Left ventricle myocardium inferior (tissue), 1 donor: ENCODE results near the gene LIPK. TPM values are rescaled to one million over a fixed set of nuclear protein-coding genes. Genes with fewer than 3 reads are reported as not detected.
A peak's percentile ranks its signal among the peaks of the same experiment; 100 is the strongest.

Experiments used
- DNase-seq: peaks from one replicate; pipeline ENCODE4 v3.0.0-alpha.2; 2020
- H3K27ac ChIP-seq: fragments of 200-600 bp; replicated peaks from 2 replicates; pipeline ENCODE4 v1.8.0; 2021
- H3K27me3 ChIP-seq: fragments of 200-600 bp; 2 replicates; pipeline ENCODE4 v1.8.0; 2021; ENCODE audit warnings: low read depth
- H3K36me3 ChIP-seq: fragments of 200-600 bp; 2 replicates; pipeline ENCODE4 v1.8.0; 2021
- H3K4me1 ChIP-seq: fragments of 200-600 bp; 2 replicates; pipeline ENCODE4 v1.8.0; 2021
- H3K4me3 ChIP-seq: fragments of 200-600 bp; 2 replicates; pipeline ENCODE4 v1.8.0; 2021; ENCODE audit warnings: mild to moderate bottlenecking, moderate library complexity
- H3K9me3 ChIP-seq: fragments of 200-600 bp; replicated peaks from 2 replicates; pipeline ENCODE4 v1.8.0; 2021
- intact Hi-C: fragments of 100-400 bp; cut with micrococcal nuclease; formaldehyde crosslinking; loops from one replicate; pipeline ENCODE4 v1.11.0; 2022
- total RNA-seq: library from RNA; stranded (reverse); fragmentation: NEBNext Ultra II Directional; extraction: Animal tissue kit (Norgen Biotek cat#: 25700); gene quantifications from one replicate; pipeline ENCODE4 v1.2.1, GENCODE V29; 2021
- TF ChIP-seq, protein P1 (sequence below): fragments of 200-600 bp; IDR thresholded peaks from 2 replicates; pipeline ENCODE4 v1.8.0; 2021; ENCODE audit warnings: antibody characterized with exemption, mild to moderate bottlenecking, borderline replicate concordance
- donor health status: DM: no; HTN: yes; CAD: no; lungs with severe emphysema.

LIPK gene
- total RNA-seq, 1 donor from 2014 or later, result not detected

DNA sequence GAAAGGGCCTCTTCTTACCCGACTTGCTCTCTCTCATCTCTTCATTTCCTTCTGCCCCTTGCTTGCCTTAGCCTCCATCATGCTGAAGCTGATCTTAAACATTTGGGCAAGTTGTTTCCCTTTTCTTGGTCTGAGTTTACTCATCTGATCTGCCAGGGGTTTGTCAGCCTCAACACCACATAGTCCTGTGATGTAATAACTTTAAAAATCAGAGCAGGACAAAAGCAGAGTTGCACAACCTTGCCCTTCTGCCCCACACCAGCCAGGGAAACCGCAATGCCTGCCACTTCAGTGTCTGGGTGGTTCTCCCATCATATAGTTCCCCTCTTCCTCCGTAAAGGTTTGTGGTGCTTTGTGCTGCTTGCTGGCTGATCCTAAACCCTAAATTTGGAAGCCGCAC, 86.6 kb downstream of the LIPK start:
- TF ChIP-seq, protein P1, sequence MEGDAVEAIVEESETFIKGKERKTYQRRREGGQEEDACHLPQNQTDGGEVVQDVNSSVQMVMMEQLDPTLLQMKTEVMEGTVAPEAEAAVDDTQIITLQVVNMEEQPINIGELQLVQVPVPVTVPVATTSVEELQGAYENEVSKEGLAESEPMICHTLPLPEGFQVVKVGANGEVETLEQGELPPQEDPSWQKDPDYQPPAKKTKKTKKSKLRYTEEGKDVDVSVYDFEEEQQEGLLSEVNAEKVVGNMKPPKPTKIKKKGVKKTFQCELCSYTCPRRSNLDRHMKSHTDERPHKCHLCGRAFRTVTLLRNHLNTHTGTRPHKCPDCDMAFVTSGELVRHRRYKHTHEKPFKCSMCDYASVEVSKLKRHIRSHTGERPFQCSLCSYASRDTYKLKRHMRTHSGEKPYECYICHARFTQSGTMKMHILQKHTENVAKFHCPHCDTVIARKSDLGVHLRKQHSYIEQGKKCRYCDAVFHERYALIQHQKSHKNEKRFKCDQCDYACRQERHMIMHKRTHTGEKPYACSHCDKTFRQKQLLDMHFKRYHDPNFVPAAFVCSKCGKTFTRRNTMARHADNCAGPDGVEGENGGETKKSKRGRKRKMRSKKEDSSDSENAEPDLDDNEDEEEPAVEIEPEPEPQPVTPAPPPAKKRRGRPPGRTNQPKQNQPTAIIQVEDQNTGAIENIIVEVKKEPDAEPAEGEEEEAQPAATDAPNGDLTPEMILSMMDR, result no peak
- Histone ChIP-seq H3K4me3 (no peak overlapping the region), H3K27me3 (peaks cover 9% of the 10 kb centered on the region), H3K9me3 (no peaks in the 10 kb centered on the region), H3K27ac (no peak overlapping the region), H3K4me1 (no peaks in the 10 kb centered on the region), H3K36me3 (no peaks in the 10 kb centered on the region)
- intact Hi-C loops, result no loop called here
- peak; percentile 20 for DNase-seq

DNA sequence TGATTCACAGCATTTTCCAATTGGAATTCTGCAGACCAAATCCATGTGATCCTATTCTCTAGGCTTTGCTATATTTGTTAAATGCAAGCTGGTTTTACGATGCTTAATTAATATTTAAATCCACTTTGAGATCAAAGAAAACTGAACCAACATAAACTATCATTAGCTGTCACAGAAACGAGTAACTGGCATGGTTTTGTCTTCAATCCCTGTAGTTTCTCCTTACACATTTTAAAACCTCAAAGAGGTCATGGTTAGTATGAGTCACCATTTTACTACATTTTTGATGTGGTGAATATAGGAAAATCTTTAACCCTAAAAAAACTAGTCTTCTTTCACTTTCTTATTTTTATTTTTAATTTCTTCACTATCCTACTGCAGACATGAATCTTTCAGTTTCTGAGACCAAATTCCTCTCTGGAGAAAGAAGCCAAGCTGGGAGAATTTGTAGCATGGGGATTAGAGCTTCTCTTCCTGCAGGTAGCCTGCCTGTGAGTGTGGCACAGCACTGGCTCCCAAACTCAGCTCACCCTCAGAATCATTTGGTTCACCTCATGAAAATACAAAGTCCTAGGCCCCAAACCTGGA, 87.8 kb downstream of the LIPK start:
- H3K9me3 ChIP-seq, result no peaks in the 10 kb centered on the region
- intact Hi-C loops, result no loop called here
- H3K36me3 ChIP-seq, result no peaks in the 10 kb centered on the region
- peaks cover 9% of the 10 kb centered on the region for H3K27me3 ChIP-seq
- TF ChIP-seq, protein P1, result no peak
- no peak overlapping the region for H3K27ac ChIP-seq
- H3K4me3 ChIP-seq, result no peak overlapping the region
- no peak for DNase-seq
- H3K4me1 ChIP-seq, result no peaks in the 10 kb centered on the region

DNA sequence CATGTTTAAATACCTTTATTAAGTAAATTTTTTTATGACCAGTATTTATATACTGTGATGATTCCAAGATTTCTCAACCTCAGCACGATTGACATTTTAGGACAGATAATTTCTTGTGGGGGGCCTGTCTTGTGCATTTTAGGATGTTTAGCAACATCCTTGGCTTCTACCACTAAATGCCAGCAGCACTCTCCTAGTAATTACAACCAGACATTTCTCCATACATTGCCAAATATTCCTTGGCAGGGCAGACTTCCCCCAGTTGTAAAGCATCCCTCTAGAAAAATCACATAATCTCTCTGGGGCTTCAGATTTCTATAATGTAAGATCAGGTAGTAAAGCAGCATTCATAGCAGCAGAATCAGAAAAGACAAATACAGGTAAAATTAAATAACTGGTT, 88.7 kb downstream of the LIPK start:
- Histone ChIP-seq H3K27me3 (peaks cover 9% of the 10 kb centered on the region), H3K9me3 (no peaks in the 10 kb centered on the region), H3K36me3 (no peaks in the 10 kb centered on the region), H3K4me3 (no peak overlapping the region), H3K4me1 (no peaks in the 10 kb centered on the region), H3K27ac (no peak overlapping the region)
- TF ChIP-seq, protein P1, result no peak
- intact Hi-C loops, result no loop called here
- no peak for DNase-seq

DNA sequence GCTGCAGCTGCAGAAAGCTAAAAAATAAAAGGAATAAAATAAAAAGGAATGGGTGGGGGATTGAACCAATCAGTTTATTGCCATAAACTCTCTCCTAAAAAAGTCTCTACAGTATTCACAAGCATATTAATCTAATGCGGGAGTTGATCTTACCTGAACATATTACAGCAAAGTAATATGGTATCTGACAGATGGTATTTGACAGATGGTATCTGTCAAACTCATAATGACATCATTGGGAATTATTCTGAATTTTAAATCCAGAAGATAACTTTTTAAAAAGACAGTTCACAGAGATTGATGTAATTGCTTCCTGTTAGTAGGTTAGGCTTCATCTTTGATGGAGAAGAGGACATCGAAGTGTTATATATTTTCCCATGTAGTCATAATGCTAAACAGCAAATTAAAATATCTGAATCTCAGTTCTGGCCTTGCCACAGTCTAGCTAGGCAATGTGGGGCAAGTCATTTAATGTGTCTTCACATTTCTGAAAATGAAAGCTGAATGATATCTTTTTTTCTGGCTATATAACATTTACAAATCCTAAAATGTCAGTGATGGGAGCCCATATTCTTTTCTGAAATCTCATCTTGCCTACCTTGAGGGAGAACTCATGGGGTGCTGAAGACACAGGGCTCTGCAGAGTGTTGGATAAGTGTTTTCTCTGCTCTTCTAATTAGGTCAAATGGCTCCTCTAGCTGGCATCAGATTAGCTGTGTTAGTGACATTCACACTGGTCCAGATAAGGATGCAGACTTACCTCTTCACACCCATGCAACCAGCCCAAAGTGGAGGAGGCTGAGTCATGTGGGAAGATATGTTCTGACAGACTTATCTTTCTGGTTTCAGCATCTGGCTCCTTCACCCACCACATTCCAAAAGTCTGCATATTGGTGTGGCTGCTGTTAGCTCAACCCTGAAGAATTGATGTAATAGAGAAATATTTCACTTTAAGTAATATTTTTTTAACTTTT, 94.4 kb downstream of the LIPK start:
- TF ChIP-seq, protein P1, result no peak
- H3K27ac ChIP-seq, result no peak overlapping the region
- peaks cover 17% of the 10 kb centered on the region for H3K27me3 ChIP-seq
- no peaks in the 10 kb centered on the region for H3K4me1 ChIP-seq
- H3K36me3 ChIP-seq, result no peaks in the 10 kb centered on the region
- intact Hi-C loops, result no loop called here
- H3K9me3 ChIP-seq, result no peaks in the 10 kb centered on the region
- no peak for DNase-seq
- no peak overlapping the region for H3K4me3 ChIP-seq

Other genes starting within 250 kb of the LIPK start
- 14.3 TPM for gene RNLS, start 122.9 kb upstream of the LIPK start, total RNA-seq
- not detected for gene LIPJ, start 119.5 kb upstream of the LIPK start, total RNA-seq
- not detected for gene LIPF, start 41.8 kb upstream of the LIPK start, total RNA-seq
- gene LIPN, start 53.8 kb downstream of the LIPK start, total RNA-seq, result not detected
- gene LIPM, start 96.5 kb downstream of the LIPK start, total RNA-seq, result not detected
- not detected for gene ANKRD22, start 145.6 kb downstream of the LIPK start, total RNA-seq
- gene STAMBPL1, start 174.0 kb downstream of the LIPK start, total RNA-seq, result 2.5 TPM
- 89.4 TPM for gene ACTA2, start 246.5 kb downstream of the LIPK start, total RNA-seq